HG03060 (cell line): ENCODE data around the gene TRABD.

Experiments
- ATAC-seq: cut with Tn5 transposase; IDR thresholded peaks from one replicate; pipeline ENCODE4 v1.9.1; 2021; ENCODE audit warnings: low read depth, moderate number of reproducible peaks; ENCODE audit not compliant: unreplicated experiment

TRABD gene

DNA sequence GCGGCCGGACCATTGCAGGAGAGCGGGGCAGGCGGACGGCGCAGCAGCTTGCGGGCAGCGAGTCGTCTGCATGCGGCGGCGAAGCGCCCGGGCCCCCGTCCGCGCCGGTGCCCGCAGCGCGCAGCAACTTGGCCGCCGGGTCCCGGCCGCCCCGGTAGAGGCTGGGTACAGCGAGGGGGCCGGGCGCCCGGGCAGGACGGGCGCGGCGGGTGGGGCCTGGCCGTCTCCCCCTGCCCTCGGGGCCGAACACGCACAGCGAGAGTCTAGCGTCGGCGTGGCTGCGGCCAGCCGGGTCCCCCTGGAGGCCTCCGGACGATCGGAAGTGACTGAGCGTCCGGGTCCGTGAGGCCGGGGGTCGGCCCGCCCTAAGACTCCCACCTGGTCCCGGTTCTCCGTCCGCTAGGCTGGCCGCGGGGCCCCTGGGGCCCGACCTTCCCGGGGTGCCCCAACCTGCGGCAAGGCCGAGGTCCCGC is 775 bp upstream of the TRABD start:
- ATAC-seq: no peak

DNA sequence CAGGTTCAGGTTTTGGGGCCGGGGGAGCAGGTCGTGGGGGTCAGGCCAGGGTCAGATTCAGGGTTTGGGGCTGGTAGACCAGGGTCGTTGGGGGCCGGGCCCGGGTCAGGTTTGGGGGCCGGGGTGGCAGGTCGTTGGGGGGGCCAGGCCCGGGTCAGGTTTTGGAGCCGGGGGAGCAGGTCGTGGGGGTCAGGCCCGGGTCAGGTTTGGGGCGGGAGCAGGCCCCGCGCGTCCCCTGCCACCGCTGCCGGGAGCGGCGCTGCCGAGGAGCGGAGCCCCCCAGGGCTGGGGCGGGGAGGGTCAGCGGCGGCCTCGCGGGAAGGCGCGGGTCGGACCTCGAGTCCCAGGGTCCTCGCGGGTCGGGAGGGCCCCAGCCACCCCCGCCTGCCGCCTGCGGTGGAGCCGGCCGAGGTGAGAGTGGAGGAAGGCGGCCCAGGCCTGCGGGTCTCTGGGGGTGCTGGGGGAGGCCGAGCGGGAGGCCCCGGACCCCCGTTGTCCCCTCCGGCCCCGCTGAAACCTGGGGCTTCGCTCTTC is 535 bp downstream of the TRABD start:
- ATAC-seq: no peak

DNA sequence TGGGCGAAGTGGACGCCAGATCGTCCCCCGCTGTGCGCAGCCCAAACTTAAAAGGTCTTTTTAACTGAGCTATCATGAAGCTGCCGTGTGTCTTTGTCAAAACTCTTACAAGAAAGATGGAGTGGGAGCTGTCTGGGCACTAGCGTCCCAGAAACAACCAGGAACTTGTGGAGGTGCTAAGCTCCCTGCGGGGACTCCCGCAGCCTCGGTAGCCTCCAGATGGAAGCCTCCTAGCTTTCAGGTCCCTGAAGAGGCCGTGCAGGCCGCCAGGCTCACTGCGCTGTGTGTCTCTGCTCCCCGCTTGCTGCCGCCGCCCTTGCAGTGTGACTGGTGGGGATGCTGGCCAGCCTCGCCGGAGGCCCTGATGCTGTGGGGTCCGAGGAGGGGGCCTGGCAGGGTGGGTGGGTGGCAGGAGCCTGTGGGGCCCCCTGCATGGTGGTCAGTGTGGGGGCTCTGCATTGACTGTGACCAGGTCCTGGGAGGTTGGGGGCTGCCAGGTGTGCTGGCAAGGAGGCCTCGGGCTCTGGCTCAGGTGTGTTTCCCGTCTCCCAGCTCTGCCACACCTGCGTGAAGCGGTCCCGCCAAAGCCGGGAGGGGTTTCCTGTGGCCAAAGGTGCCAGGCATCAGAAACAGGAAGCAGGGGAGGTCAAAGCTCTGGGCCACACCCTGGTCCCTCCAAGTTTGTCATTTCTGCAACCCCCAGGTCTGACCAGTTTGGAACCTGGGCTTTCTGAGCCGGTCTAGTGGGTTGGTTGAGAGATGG is 1.2 kb downstream of the TRABD start:
- ATAC-seq: no peak

DNA sequence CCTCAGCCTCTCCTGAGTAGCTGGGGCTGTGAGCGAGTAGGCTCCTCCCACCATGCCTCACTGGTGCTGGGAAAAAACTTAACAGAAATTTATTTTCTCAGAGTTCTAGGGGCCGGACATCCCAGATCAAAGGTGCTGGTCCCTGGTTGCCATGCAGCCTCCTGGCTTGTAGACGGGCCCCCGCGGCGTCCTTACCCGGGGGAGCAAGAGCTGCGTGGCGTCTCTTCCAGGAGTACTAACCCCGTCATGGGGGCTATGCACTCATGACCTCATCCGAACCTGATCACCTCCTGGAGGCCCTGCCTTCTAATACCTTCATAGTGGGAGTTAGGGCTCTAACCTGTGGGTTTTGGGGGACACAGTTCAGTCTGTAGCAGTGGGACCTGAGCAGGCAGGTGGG is 2.6 kb downstream of the TRABD start:
- ATAC-seq: no peak

DNA sequence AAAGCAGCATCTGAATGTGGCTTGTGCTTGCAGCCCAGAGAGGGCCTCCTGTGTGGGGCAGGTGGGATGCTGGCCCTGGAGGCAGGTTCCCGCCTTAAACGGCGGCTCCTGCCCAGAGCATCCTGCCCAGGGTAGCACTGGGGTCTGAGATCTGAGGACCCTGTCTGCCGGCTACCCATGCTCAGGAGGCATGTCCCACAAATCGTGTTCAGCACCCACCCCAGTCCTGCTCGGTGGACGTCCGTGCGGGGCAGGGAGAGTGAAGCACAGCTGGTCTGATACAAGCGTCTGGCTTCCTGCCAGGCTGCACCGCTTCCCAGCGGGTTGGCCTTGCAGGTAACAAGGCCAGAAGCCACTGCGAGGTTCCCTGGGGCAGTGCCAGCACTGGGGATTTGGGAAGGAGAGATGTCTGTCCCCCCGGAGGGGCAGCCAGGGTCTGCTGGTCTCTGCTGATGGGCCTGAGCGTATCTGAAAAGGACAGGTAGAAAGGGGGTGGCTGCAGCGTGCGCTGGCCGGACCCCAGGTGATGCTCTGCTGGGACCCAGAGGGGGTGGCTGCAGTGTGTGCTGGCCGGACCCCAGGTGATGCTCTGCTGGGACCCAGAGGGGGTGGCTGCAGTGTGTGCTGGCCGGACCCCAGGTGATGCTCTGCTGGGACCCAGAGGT is 3.6 kb downstream of the TRABD start:
- ATAC-seq: no peak

DNA sequence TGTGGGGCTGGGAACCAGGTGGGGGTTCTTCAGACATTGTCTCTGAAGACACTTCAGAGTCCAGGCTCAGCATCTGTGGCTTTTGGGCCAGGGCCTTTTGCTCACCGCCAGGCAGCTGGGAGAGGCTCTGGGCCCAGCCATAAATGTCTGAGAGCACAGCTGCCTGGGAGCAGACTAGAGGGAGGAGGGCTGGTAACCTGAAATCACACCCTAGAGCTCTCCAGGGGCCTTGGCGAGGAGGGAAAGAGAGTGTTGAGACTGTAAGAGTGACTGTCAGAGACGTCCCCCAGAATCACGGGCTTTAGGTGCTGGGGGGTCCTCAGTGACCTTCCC is 4.1 kb downstream of the TRABD start:
- no peak for ATAC-seq

DNA sequence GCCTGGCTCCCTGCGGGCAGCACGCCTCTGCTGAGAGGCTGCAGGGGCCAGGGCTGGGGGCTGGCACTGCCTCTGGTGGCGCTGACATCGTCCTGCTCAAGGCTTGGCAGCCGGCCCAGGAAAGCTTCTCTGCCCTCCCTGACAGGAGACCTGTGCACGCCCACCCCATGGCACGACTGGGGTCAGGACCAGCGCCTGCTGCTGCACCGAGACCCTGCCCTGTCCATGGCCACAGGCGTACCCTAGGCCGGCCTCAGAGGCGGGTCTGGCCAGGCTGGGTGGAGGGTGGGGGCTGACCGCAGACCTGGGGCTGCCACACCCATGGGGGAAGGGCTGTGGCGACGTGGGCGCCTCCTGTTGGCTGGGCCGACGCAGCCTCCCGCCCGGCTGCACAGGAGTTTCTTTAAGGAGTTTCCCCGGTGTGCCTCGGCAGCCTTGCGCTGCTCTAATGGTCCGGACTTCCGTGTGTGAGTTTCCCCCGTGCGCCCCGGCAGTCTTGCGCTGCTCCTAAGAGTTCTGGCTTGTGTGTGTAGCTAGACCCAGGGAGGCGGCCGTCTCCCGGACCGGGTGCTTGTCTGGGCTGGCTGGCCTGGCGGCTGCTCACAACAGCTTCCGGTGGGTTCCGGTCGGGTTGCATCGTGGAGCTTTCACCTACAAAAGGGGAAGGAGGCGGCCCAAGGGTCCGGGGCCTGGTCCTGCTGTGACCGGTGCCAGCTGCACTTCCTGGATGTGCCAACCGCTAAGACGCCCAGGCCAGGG is 4.6 kb downstream of the TRABD start:
- ATAC-seq: peak; percentile 29

DNA sequence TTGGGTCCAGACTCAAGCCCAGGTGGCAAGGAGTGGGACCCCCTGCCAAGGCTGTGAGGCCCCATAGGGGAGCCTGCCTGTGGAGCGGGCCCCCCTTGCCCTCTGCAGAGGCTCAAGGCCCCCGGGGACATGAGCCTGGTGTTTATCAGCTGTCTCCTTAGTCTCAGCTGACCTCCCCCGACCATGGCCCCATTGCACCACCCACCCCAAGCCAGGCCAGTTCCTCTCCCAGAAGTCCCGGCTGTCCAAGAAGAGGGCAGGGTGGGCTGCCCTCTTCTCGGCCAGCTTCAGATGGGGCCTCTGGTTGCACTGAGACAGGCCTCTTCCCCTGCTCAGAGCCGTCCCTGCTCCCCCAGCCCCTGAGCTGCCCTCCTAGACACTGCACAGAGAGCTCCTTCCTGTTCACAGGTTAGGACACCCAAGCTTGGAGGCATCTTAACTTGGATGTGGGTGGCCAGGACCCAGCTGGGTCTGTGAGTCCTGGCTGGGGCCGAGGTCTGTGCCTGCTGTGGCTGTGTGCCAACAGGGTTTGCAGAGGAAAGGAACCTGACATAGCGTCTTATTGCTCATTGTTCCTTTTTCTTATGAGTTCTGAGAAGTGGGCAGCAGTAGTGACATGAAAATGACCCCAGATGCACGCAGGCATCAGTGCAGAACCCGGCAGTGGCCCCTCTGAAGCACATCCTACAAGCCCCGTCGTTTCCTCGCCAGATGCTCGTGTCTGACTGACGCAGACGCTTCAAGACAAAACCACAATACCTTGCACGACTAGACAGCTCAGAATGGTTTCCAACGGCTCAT is 5.4 kb downstream of the TRABD start:
- peak; percentile 27 for ATAC-seq

DNA sequence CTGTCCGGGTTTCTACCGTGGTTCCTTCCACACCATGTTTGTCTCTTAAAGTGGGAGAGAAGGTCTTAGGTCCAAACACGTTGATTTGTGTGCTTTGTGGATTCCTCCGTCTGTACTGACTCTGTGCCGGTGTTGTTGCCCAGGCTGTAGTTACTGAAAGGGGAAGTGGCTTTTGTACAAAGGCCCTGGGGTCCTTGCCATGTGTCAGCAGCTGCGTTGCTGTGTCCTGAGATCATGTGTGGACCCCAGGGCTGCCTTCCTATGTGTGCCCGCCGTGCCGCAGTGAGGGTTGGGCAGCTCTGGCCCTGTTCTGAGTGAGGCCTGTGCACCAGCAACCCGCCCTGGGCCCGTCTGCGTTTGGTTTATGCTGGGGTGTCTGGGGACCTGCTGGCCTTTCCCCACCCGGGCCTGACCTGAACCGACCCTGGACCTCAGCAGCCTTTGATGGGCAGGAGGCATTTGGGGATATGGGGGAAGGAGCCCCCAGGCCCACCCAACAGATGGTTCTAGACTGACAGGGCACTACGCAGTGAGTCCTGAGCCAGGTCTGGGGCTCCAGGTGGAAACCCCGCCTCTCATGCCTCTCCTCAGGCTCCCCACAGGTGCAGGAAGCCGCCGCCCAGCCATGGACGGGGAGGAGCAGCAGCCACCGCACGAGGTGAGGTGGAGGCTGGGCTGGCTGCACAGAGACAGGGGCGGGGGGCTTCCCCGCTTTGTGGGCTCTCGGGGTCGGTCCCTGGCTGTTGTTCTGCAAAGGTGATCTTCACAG is 6.9 kb downstream of the TRABD start:
- no peak for ATAC-seq

DNA sequence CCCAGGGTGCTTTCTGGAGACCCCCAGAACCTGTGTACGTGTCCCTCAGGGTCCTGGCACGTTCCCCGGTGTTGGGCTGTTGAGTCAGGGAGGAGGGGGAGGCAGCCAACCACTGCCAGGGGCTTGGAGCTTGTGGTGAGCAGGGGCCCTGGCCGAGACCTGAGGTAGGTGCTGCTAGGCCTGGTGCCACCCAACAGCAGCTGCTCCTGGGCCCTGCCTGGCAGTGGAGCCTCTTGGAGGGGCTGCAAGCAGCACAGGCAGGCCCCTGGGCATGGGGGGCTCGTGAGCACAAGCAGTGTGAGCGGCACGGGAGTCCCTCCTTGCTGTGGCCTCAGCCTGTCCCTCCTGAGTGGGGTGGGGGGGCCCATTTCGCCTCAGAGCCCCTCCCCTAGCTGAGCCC is 7.9 kb downstream of the TRABD start:
- no peak for ATAC-seq

DNA sequence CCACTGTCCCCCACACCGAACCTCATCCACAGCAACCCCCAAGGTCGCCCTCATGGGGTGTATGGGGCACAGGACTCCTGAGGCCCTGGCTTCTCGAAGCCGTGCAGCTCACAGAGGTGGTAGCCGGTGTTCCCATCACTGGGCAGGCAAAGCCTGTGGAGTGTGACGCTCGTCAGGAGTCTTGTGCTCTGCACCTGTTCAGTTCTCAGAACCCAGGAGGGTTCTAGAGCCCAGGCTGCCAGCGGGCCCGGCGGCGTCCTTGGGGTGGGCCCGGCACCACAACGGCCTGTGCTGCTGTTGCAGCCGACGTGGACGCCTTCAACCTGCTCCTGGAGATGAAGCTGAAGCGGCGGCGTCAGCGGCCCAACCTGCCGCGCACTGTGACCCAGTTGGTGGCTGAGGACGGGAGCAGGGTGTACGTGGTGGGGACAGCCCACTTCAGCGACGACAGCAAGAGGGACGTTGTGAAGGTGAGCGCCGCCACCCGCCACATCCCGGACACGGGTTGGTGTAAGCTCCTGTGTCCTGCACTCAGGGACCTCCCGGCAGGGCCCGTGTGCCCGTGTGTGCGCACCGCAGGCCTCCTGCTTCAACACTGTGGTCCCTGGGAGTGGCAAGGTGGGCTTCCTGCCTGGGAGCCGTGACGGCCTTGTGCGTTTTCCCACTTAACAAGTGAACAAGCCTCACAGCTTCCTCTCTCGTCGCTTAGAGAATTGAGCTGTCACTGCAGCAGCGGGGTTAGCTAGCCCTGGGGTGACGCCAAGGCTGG is 8.5 kb downstream of the TRABD start:
- no peak for ATAC-seq

DNA sequence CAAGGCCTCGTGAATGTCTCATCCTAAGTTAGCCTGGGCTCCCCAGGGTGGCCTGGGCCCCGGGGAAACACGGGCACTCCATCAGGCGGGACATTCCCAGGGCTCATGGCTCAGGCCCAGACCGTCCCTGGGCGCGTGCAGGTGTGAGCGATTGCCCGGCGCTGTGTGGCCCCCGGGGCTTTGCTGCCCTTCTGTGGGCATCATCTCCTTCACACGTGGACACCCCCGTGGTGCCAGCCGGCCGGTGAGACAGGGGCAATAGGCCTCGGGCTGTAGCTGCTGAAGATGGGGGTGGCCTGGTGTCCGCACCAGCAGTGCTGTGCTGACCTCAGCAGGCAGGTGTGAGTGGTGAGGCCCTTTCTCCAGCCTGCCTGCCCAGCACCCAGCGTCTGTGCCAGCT is 10.5 kb downstream of the TRABD start:
- ATAC-seq: no peak

DNA sequence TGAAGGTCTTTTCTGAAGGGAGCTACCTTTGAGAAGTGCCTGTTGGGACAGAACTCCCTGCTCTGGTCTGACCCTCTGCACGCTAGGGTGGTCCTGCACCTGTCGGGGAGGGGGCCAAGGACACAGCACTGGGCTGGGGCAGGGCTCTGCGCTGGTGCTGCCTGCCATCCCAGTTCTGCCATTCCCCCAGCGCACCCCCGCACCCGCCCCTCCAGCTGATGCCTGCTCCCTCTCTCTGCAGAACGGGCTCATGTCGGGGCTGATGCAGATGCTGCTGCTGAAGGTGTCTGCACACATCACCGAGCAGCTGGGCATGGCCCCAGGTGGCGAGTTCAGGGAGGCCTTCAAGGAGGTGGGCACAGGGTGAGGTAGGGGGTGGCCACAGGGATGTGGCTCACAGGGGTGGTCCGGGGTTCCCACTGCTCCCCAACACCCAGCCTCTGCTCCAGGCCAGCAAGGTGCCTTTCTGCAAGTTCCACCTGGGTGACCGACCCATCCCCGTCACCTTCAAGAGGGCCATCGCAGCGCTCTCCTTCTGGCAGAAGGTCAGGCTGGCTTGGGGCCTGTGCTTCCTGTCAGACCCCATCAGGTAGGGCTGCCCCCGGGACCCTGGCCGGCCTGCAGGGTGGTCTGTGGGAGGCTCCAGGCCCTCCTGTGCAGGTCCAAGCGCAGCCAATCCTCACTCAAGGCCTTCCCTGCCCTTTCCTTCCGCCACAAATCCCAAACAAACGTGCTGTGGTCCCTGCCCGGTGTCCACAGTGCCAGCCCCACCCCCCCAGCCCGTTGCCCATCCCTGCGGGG is 11.5 kb downstream of the TRABD start:
- no peak for ATAC-seq

DNA sequence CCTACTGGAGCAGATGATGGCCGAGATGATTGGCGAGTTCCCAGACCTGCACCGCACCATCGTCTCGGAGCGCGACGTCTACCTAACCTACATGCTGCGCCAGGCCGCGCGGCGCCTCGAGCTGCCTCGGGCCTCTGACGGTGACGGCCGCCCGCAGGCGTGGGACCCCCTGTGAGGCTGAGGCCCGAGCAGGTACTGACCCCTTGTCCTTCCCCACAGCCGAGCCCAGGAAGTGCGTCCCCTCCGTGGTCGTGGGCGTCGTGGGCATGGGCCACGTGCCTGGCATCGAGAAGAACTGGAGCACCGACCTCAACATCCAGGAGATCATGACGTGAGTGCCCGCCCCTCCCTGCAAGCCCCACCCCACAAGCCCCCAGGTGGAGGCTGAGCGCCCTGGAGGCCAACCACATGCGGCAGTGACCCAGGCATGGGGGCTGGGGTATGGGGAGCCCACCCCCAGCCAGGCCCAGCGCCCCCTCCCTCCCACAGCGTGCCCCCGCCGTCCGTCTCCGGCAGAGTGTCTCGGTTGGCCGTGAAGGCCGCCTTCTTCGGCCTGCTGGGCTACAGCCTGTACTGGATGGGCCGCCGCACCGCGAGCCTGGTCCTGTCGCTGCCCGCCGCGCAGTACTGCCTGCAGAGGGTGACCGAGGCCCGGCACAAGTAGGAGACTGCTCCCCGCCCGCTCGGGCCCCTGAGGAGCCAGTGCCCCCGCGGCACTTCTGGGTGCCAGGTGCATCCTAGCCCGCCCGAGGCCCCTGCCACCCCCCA is 12.3 kb downstream of the TRABD start:
- ATAC-seq: no peak

DNA sequence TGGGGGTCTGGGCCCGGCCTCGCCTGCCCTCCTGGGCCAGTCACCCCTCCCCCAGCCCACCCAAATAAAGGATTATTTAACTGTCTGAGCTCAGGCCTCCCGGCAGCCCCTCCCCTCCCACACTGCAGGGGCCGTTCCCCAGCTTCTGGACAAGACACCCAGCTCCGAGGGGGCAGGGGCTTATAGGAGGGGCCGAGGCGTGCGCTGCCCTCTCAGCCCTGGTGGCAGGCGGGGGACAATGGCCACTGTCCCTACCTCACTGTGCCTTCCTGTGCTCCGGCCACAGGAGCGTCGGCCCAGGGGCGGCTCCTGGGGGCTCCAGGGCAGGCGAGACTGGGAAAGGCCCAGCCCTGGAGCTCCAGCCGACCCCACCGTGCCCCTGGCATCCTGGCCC is 12.9 kb downstream of the TRABD start:
- no peak for ATAC-seq

DNA sequence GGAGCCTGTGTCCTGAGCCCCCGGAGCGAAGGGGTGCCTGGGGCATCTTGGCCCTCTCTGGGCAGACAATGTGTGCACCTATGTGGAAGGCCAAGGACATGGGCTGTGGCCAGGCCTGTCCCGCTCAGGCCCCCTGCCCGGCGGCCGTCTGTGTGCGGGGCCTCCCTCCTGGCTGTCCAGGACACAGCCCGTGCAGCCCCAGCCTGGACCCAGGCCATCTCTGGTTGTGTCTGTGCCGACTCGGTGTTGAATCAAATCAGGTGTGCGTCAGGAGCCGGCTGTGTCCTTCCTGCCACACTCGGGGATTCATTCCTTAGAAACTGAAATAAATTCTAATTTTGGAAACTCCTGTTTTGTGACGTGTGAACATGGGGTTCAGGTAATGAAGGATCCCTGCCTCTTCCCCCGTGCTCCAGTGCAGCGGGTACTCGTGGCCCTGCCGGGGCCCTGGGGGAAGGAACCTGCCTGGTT is 13.6 kb downstream of the TRABD start:
- no peak for ATAC-seq

DNA sequence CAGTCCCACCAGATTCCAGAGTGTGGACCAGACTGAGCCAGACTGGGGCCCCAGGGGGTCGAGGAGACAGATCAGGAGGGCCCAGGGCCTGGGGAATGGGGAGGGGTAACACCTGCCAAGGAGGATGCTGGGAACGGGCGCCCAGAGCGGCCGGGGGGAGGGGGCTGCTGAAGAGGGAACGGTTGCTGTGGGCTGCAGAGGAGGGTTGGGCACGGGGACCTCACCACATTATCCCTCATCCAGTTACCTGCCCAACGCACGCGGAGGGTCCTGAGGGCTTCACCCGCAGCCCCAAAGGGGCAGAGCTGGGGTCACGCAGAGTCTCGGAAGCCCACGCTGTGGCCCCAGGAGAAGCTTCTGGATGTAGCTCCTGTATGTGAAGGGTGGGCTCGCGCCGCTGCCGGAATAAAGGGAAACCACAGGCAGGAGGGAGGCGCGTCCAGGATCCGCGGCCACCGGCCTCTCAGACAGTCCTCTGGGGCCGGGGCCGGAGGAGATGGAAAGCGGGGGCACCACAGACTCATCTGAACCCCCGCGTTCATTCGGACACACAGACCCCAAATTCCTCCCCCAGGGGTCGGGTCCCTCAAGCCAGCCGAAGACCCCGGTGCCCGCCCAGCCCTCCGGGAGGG is 14.2 kb downstream of the TRABD start:
- ATAC-seq: no peak
